GM23248 (cell line): ENCODE measurements around the gene RNU6-8.

ENCODE experiments used
- EZH2 ChIP-seq: fragments of 200-600 bp; sonication (generic); IDR thresholded peaks from 2 replicates; pipeline ENCODE4 v1.6.1; 2018; ENCODE audit warnings: antibody characterized with exemption, mild to moderate bottlenecking; ENCODE audit not compliant: insufficient read depth, poor library complexity, severe bottlenecking
- EZH2phosphoT487 ChIP-seq: fragments of 200-600 bp; sonication (generic); IDR thresholded peaks from 2 replicates; pipeline ENCODE4 v1.6.1; 2018; ENCODE audit warnings: antibody characterized with exemption, moderate library complexity, mild to moderate bottlenecking, low read depth; ENCODE audit not compliant: insufficient read depth

DNA sequence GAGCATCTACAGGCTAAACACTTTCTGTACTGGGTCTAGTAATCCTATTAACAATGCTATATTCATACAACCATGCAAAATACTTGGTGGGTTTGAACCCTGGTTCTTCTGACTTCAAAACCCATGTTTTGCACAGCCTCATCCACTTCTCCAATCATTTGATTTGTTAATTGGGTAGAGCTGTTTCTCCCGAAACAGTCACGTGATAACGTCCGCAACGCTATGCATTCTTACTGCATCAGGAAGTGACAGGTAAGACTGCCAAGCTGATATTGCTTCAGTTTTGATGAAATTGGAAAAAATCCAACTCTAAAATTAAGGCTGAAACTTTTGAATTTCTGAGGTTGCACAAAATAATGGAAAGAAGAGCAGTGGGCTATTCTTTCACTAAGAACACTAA, 31.6 kb downstream of the RNU6-8 start:
- TF ChIP-seq EZH2 (no peak), EZH2phosphoT487 (no peak)
